Measurements from ENCODE around the gene FRYL. TPM values are rescaled to one million over a fixed set of nuclear protein-coding genes. Genes with fewer than 3 reads are reported as not detected.
A peak's percentile ranks its signal among the peaks of the same experiment; 100 is the strongest.

Gene FRYL
- total and polyA plus RNA-seq, 11 donors = 12.3 to 61.3 (median 34.4) TPM

- no peak overlapping the region for H3K4me3 ChIP-seq
- intact Hi-C loops (cut with DNase I) = loop anchor here in 4 of 10 donors (5.0 to 10.0 kb wide), 6 partner anchors 51 to 191 kb away; partner anchors contain the start of gene FRYL (in 1 of the 4)
- ATAC-seq (peak in 2 of 4 donors; percentile 57 to 81), DNase-seq (no peak)
- TF ChIP-seq, protein P1, sequence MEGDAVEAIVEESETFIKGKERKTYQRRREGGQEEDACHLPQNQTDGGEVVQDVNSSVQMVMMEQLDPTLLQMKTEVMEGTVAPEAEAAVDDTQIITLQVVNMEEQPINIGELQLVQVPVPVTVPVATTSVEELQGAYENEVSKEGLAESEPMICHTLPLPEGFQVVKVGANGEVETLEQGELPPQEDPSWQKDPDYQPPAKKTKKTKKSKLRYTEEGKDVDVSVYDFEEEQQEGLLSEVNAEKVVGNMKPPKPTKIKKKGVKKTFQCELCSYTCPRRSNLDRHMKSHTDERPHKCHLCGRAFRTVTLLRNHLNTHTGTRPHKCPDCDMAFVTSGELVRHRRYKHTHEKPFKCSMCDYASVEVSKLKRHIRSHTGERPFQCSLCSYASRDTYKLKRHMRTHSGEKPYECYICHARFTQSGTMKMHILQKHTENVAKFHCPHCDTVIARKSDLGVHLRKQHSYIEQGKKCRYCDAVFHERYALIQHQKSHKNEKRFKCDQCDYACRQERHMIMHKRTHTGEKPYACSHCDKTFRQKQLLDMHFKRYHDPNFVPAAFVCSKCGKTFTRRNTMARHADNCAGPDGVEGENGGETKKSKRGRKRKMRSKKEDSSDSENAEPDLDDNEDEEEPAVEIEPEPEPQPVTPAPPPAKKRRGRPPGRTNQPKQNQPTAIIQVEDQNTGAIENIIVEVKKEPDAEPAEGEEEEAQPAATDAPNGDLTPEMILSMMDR (IDR thresholded peaks at IDR 0.05) = no peak
- TF ChIP-seq POLR2A (IDR thresholded peaks at IDR 0.05) = no peak
- no peaks in the 10 kb centered on the region for H3K9me3 ChIP-seq
- H3K27ac ChIP-seq = peak overlapping the region in 1 of 12 donors; percentile 2
- H3K36me3 ChIP-seq = peaks cover 0 to 69% (median 48%) of the 10 kb centered on the region in 9 donors
- 13 to 36% (median 27%) methylated on average over 1 of the region's 1 CpG for WGBS, 4 donors
- H3K27me3 ChIP-seq = no peaks in the 10 kb centered on the region
- H3K4me1 ChIP-seq = peaks cover 0 to 33% (median 8%) of the 10 kb centered on the region in 12 donors
Measured at GRCh38 chr4:48591372-48591771, 188.7 kb downstream of the FRYL start.

DNA sequence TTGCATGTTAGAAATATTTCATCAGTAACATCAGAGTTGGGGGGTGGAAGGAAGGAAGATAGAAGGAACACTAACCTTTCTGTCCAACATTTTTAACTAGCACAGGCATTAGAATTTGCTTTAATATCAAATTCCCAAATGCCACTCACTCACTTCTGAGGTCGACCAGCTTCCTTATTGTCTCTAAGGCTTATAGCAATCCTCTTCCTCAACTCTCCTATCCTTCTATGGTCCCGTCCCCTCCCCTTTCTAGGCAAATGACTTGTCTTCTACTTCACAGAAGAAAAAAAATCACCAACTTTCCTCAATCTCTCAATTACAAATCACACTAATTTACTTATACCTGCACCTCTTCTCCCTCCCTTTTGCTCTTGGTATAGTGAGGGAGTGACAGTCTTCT, 189.2 kb downstream of the FRYL start:
- DNase-seq (no peak), ATAC-seq (no peak)
- 85 to 92% (median 87%) methylated on average over 2 of the region's 2 CpGs for WGBS, 4 donors
- peaks cover 0 to 69% (median 53%) of the 10 kb centered on the region in 9 donors for H3K36me3 ChIP-seq
- H3K4me3 ChIP-seq = no peak overlapping the region
- peaks cover 0 to 33% (median 8%) of the 10 kb centered on the region in 12 donors for H3K4me1 ChIP-seq
- no peaks in the 10 kb centered on the region for H3K27me3 ChIP-seq
- TF ChIP-seq POLR2A (IDR thresholded peaks at IDR 0.05) = no peak
- TF ChIP-seq, protein P1 (IDR thresholded peaks at IDR 0.05) = no peak
- H3K9me3 ChIP-seq = no peaks in the 10 kb centered on the region
- H3K27ac ChIP-seq = peak overlapping the region in 1 of 12 donors; percentile 2
- intact Hi-C loops (cut with DNase I) = loop anchor here in 4 of 10 donors (5.0 to 10.0 kb wide), 6 partner anchors 51 to 191 kb away; partner anchors contain the start of gene FRYL (in 1 of the 4)

DNA sequence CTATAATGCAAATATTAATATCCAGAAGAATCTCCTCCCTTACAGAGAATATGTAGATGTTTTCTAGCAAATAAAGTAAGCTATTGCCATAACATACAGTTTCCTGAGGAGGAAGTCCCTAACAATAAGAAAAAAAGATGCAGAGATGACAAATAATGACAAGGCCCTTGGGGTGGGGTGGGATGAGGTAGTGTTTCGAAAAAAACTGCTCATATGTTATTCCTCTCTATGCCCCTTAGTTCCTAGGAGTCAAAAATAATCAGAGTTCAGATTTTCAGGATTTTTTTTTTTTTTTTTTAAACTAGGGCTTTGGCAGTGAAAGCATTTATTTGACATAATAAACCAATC, 191.0 kb downstream of the FRYL start:
- Histone ChIP-seq H3K27me3 (no peaks in the 10 kb centered on the region), H3K9me3 (no peaks in the 10 kb centered on the region), H3K4me1 (peaks cover 0 to 25% (median 7%) of the 10 kb centered on the region in 12 donors), H3K36me3 (peaks cover 0 to 74% (median 59%) of the 10 kb centered on the region in 9 donors), H3K27ac (peak overlapping the region in 1 of 12 donors; percentile 6), H3K4me3 (no peak overlapping the region)
- TF ChIP-seq, protein P1 (IDR thresholded peaks at IDR 0.05) = no peak
- TF ChIP-seq POLR2A (IDR thresholded peaks at IDR 0.05) = no peak
- intact Hi-C loops (cut with DNase I) = loop anchor here in 4 of 10 donors (5.0 to 10.0 kb wide), 4 partner anchors 196 to 266 kb away; partner anchors contain the start of genes FRYL (in 2 of the 4) and OCIAD1 (in 2 of the 4)
- WGBS, 4 donors = 61 to 80% (median 68%) methylated on average over 1 of the region's 1 CpG
- DNase-seq = no peak
- ATAC-seq = no peak

DNA sequence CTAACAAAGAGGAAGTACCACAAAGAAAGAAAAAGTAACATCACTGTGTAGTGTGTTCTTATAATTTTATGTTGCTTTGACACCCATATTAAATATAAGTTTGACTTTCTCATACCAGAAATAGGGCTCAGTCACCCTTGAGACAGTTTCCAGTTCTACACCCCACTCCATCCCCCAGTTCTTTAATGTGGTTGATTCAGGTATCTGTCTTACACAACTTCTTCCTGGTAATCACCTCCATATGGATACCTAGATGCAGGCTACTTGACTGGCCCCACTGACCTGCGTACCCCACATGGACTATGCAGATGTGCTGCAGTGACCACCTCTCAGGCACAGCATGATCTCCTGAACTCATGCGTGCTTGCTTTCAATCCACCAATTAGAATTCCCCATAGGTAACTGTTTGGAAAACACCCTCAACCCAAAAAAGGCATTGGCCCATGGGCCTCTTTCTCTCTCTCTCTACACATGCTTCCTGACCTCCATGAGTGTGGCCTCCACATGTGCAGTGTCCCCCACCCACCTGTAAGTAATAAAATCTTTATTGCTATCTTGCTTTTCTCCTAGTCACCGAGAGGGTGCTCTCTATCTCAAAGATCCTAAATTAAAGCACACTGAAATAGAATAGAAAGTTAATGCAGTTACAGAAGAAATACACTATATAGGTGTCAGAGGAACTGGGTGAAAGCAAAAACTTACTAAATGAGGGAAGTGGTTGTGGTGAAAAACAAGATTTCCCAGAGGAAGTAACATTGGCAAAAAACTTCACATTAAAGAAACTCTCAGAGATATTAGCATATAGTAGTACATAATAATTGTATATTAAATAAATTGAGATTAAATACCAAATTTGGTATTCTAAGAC, 191.6 kb downstream of the FRYL start:
- intact Hi-C loops (cut with DNase I) = loop anchor here in 4 of 10 donors (5.0 to 10.0 kb wide), 4 partner anchors 196 to 266 kb away; partner anchors contain the start of genes FRYL (in 2 of the 4) and OCIAD1 (in 2 of the 4)
- Histone ChIP-seq H3K27me3 (no peaks in the 10 kb centered on the region), H3K27ac (no peak overlapping the region), H3K4me3 (no peak overlapping the region), H3K4me1 (peaks cover 0 to 23% (median 7%) of the 10 kb centered on the region in 12 donors), H3K36me3 (peaks cover 0 to 81% (median 65%) of the 10 kb centered on the region in 9 donors), H3K9me3 (no peaks in the 10 kb centered on the region)
- TF ChIP-seq, protein P1 (IDR thresholded peaks at IDR 0.05) = no peak
- TF ChIP-seq POLR2A (IDR thresholded peaks at IDR 0.05) = no peak
- WGBS, 4 donors = 54 to 95% (median 78%) methylated on average over 3 of the region's 3 CpGs
- ATAC-seq = no peak
- no peak for DNase-seq
